HEK293T (cell line): Measurements from ENCODE around the gene SKAP1.

ENCODE experiments used
- FOXA1 ChIP-seq: fragments of 450-650 bp; IDR thresholded peaks from 2 replicates; pipeline ENCODE4 v1.6.1; 2016; ENCODE audit warnings: mild to moderate bottlenecking
- FOXM1 ChIP-seq: fragments of 450-650 bp; IDR thresholded peaks from 2 replicates; pipeline ENCODE4 v1.6.1; 2017; ENCODE audit warnings: mild to moderate bottlenecking, borderline replicate concordance
- L3MBTL2 ChIP-seq: fragments of 450-650 bp; conservative IDR thresholded peaks from 2 replicates; pipeline ENCODE4 v1.6.1; 2016; ENCODE audit warnings: mild to moderate bottlenecking
- NFRKB ChIP-seq: fragments of 450-650 bp; IDR thresholded peaks from 2 replicates; pipeline ENCODE4 v1.6.1; 2016; ENCODE audit warnings: mild to moderate bottlenecking, moderate library complexity
- PKNOX1 ChIP-seq: fragments of 450-650 bp; IDR thresholded peaks from 2 replicates; pipeline ENCODE4 v1.6.1; 2016
- TARDBP ChIP-seq: fragments of 450-650 bp; IDR thresholded peaks from 2 replicates; pipeline ENCODE4 v1.6.1; 2016
- ZNF384 ChIP-seq: fragments of 450-650 bp; IDR thresholded peaks from 2 replicates; pipeline ENCODE4 v1.6.1; 2016

GRCh38 chr17:48290378-48290777, 139.6 kb downstream of the SKAP1 start:
- TF ChIP-seq NFRKB (no peak), TARDBP (no peak), L3MBTL2 (no peak), PKNOX1 (no peak), FOXA1 (no peak), FOXM1 (no peak), ZNF384 (no peak)
